Activated naive CD4-positive, alpha-beta T cell treated with Interleukin-2 at 50 U/mL for 16 hours (primary cell): Measurements from ENCODE around the gene KRT6C.
"Not testable (repeated sequence)": the region's sequence is repeated elsewhere in the genome, so short reads cannot be mapped to it uniquely, and the experiment has no call there.

Experiments used
- DNase-seq: peaks from one replicate; pipeline ENCODE4 v3.0.0-alpha.2; 2020

KRT6C gene

DNA sequence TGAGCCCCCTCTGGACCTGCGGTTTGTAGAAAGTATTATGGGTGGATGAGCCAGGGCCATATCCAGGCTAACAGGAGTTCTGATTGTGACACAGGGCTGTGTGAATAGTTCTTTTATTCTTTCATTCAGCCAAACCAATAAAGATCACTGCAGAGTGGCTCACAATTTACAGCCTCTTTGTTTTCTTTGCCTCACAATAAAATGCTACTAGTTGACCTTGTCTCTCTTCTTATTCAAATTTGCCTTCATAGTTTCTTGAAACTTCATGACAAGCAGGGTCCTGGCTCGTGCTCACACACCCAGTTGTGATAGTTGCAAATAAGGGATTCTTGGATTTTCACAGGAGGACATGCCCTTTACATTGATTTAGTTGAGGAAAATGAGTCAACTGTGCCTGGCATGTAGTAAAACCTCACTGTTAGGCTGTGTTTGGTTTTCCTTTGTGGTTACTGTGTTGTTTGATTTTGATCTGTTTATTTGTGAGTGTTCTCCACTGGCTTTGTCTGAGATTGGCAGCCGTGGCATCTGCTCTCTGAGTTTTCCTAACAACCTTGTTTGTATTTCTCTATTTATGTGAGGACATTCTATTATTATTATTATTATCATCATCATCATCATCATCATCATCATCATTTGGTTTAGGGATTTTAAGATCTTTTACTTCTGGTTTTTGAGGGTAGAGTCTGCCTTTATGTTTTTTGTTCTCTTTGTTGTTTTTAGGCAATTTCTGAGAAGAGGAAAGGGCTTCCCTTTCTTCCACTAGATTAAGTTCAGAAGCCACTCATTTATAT is 19.0 kb downstream of the KRT6C start:
- DNase-seq = no peak

GRCh38 chr12:52452101-52452500 is 21.5 kb downstream of the KRT6C start, which contains the start of gene KRT6B:
Gene KRT6B (minus strand): TSS chr12:52452146. CDS start chr12:52452078, 68 bp downstream.
- DNase-seq = no peak

GRCh38 chr12:52448228-52448627 is 25.4 kb downstream of the KRT6C start:
- DNase-seq = no peak

DNA sequence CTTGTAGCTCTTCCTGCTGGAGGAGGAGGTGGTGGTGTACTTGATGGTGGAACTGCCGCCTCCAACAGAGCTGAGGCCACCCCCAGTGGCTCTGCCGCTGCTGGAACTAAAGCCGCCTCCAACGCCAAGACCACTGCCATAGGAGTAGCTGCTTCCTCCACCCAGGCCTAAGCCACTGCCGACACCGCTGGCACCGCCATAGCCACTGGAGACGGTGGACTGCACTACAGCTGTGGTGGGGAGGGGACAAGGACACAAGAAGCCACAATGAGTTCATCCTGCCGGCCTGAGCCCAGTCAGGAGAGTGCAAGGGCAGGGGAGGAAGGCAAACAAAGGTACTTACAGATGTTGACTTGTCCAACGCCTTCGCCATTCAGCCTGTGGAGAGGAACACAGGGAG is 26.4 kb downstream of the KRT6C start:
- not testable (repeated sequence) for DNase-seq

DNA sequence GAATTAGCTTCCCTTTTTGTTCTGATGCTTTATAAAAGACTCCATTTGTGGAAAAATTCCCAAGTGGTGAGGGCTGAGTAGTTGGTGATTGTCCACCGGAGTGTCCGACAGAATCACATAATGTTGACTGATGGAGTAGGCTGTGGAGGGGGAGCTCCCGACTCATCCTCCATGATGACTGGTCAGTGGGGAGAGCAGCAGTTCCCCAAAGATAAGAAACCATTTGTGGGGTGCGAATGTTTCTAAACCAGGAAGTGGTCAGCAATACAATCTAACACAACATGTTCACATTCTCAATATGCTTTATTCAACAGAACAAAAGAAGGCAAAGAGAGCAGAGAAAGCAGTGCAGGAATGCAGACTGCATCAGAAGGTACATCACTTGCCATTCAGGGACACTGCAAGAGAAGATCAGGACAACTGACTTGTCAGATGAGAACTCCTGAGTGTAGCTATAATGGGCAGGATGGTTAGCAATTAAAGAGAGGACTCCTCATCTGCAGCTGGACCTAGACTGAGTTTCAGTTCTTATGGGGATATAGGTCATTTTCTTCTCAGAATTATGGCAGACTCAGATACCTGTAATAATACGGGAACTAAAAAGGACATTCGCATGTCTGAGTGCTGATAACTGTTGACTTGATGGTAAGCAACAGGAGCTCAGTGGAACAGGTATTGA is 27.1 kb downstream of the KRT6C start:
- no peak for DNase-seq

DNA sequence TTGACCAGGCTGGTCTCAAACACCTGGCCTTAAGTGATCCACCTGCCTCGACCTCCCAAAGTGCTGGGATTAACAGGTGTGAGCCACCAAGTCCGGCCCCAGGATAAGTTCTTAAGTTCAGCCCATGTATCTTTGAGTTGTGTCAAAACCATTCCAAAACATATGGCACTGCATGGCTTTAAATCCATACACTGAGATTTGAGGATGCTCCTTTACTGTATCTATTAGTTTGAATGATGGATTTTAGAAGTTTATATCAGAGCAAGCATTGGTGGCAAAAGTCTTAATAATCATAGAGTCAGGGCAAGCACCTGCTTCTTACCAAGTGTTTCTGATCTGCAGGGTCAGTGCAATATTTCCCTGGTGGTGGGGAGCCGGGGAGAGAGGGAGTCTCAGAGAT is 27.7 kb downstream of the KRT6C start:
- no peak for DNase-seq

DNA sequence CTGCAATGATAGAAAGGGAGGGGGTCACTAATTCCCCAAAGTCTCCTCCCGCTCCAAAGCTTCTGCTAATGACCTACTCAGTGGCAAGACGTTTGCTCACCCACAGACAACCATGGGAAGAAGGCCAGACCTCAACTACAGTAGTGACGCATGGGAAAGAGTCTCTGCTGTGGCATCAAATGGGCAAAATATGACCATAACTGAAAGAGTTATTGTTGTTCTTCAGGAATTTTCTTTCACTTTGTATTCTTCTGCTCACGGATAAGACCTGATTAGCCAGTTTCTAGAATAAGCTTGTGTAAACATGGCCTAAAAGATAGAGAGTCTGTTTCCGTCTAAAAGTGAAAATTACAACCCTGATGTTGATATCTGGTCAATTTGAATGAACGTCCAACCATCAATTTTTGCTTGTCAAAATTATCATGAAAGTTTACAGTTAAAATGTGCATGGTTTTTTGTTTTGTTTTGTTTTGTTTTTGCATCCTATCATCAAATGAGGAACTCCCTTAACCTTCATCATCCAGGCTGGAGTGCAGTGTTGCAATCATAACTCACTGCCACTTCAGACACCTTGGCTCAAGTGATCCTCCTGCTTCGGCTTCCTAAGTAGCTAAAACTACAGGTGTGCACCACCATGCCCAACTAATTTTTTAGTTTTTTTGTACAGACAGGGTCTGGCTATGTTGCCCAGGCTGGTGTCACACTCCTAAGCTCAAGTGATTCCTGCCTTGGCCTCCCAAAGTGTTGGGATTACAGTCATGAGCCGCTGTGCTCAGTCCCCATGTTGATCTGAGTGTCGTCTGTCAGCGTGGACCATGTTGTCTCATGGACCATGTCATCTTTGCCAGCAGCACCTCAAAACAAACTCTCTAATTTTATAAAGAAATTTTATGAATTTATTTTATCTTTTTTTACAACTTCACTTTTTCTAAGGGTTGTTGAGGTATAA is 28.7 kb downstream of the KRT6C start:
- DNase-seq = no peak

- DNase-seq = no peak
Observed at GRCh38 chr12:52443966-52444365, 29.6 kb downstream of the KRT6C start.

DNA sequence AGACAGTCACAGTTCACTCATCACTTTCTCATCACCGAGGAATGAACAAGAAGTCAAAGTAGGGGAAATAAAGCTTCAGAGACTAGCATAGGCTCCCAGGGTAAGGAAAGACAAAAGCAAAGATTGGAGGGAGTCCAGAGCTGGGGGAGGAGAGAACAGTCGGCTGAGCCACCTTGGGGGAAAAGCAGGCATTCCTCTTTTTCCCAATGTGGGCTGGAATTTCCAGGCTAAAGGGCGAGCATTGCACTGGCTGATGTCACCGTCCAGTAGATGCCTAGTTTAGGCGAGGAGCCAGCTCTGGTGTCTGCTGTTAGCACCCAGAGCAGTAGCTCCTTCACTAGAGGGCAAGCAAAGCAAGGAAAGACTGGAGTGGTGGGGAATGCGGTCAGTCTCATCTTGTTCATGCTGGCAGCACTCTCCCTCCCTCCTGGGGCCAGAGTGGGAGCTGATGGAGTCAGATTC is 31.0 kb downstream of the KRT6C start:
- no peak for DNase-seq

GRCh38 chr12:52441320-52441911 is 32.2 kb downstream of the KRT6C start:
- no peak for DNase-seq

DNA sequence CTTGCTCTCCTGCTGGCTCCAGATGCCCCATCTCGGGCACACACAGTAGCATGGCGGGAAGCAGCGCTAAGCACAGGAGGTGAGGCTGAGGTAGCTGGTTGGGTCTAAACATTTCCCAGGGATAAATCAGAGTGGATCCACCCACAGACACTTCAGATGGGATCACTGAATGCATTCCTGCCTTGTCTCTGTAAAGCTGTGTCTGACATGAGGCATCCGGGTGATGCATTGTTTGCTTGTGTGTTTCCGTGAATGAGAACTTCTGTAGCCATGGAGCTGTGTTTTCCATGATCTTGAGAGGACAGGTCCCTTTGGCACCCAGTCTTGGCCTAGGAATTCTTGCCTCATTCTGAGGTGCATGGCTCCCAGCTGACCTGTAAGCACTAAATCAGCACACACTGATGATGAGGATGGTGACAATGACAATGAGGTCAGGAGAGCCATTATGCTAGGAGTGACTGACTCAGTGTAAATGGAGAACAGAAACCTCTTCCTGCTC is 32.7 kb downstream of the KRT6C start:
- no peak for DNase-seq

DNA sequence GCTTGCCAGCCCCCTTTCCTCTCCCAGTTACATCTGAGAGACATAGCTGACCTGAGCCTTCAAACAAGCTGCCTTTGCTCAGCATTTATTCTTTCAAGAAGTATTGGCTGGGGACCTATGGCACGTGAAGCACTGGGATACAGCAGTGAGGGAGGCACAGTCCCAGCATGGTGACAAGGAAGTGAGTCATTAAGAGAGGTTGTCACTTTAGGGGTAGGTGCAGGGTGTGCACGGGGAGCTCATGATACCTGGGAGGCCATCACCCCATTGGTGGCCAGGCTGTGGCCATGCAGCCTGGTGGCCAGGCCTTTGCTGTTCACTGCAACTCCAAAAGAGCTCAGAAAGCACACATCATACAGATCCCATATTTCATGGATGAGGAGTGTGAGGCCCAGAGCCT is 33.8 kb downstream of the KRT6C start:
- no peak for DNase-seq

DNA sequence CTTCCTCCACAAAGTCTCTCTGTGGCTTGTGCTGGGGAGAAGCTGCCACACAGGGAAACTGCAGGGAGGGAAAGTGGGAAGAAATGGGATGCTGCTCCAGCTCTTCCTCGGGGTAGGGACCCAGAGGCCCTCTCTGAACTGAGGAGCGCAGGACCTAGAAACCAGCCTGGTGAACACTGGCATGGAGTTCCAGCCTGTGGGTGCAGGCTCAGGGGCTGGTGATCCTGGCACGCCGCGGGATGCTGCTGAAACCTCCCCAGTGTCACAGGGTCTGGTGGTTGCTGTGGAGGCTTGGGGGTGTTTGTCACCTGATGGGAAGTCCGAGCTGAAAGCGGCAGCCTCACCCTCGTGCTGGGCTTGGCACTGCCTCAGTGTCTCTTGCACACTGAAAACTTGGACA is 34.2 kb downstream of the KRT6C start:
- no peak for DNase-seq

GRCh38 chr12:52438305-52439301 is 35.0 kb downstream of the KRT6C start:
- DNase-seq = no peak

DNA sequence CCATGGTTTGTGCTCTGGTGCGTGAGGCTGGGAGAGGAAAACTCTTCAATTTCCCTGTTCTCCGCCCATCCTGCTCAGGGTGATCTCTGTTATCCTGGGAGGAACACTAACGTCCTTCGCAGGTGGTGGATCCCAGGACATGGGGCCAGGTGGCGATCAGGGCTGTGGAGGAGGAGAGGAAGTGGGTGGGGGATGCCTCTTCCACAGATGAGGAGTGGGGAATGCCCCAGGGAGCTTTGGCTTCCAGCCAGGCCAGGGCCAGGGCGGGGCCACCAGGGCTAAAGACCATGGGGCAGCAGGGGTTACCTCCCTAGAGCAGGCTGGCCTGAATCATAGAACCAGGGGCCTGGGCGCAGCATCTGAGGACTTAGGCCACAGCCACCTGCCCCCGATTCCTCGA is 36.1 kb downstream of the KRT6C start:
- DNase-seq = no peak

- no peak for DNase-seq
Observed at GRCh38 chr12:52436828-52437474, 36.7 kb downstream of the KRT6C start.

DNA sequence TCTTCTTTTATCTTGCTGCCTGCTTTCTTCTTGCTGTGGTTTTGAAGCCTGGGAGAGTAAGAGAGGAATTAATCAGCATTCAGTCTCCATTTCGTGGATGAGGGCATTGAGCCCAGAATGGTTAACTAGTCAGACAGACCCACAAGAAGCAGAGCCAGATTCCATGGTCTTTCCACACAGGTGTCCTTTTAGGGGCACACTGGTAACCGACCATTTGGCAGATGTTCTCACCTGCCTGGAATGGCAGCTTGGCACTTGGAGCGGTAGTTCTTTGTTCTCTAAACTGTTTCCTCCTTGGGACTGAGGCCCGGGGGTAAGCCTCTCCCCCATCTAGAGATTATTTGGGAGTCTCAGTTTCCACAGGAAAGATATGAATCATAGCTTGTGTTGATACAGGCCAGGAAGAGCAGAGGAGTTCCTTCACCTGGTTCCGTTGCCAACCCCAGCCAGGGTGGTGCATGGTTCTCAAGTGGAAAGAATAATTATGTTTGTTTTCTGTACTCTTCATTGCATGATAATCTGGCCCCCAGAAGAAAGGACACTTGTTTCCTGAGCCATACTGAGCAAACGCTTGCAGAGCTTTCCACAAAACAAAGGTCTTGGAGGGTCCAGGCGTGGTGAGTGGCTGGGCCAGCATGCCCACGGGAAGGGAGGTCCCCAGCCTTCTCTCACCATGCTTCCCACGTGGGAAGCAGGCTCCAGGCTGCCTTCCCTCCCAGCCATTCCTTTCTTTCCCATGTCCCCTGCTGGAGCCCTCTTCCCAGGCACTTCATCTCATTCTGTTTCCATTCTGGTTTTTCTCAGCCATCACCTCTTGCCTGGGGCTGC is 37.4 kb downstream of the KRT6C start:
- no peak for DNase-seq

GRCh38 chr12:52435659-52435999 is 38.0 kb downstream of the KRT6C start:
- DNase-seq = no peak

DNA sequence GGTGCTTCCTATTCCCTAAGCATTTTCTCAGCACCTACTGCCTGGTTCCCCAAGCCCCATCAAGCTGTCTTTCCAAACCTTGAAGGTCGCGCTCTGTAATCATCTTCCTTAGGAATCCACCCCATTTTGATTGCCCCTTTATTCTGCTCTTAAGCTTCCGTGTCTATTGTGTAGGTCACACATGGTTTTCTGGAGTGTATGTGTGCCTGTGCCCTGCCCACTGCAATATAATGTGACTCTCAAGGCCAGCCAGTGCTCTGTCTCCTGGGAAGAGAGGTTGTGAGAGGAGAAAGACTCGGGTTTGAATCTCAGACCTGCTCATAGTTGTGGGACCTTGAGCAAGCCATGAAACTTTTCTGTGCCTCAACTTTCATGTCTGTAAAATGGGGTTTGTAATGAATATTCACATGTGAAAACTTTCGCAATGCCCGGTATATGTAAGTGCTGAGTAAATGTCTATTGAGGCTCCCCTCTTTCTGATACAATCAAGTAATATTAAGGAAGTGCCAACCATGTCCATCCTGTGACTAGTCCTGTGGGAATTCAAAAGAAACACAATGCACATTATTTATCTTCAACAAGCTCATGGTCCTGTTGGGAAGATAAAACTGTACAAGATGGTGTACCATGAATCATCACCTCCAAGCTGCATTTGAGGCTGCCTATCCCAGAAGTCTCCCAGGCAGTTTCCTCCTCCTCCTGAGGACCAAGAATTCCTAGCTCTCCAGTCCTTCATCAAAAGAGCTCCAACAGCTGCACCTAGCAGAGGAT is 38.7 kb downstream of the KRT6C start:
- DNase-seq = no peak
